ENCODE measurements around the gene SEL1L3. TPM values are rescaled to one million over a fixed set of nuclear protein-coding genes. Genes with fewer than 3 reads are reported as not detected.

The SEL1L3 gene
- polyA plus RNA-seq, 1 experiment = 38.7 TPM

GRCh38 chr4:25728886-25729285 is 133.9 kb downstream of the SEL1L3 start:
- no peak for TF ChIP-seq CTCF (IDR thresholded peaks at IDR 0.05; ENCODE audit: low read depth, low read length)

GRCh38 chr4:25727711-25728493 is 134.9 kb downstream of the SEL1L3 start:
- no peak overlapping the region for H3K4me3 ChIP-seq (ENCODE audit: low read depth, low read length)
- DNase-seq (ENCODE audit: low read depth, low spot score) = no peak
- no peak overlapping the region for H3K27ac ChIP-seq (ENCODE audit: low read depth, low read length)
- TF ChIP-seq CTCF (IDR thresholded peaks at IDR 0.05; ENCODE audit: low read depth, low read length) = no peak
- POLR2A ChIA-PET = no interaction called here
- CTCF ChIA-PET = no interaction called here
- H3K9me3 ChIP-seq (ENCODE audit: control insufficient read depth, insufficient read depth, low read length) = no peaks in the 10 kb centered on the region
- peaks cover 3% of the 10 kb centered on the region for H3K27me3 ChIP-seq (ENCODE audit: control insufficient read depth, insufficient read depth, low read length)

More at GRCh38 chr4:25728886-25729285, 133.9 kb downstream of the SEL1L3 start:
- H3K9me3 ChIP-seq (ENCODE audit: control insufficient read depth, insufficient read depth, low read length) = no peaks in the 10 kb centered on the region
- no peak for DNase-seq (ENCODE audit: low read depth, low spot score)
- peaks cover 3% of the 10 kb centered on the region for H3K27me3 ChIP-seq (ENCODE audit: control insufficient read depth, insufficient read depth, low read length)
- H3K27ac ChIP-seq (ENCODE audit: low read depth, low read length) = no peak overlapping the region
- no peak overlapping the region for H3K4me3 ChIP-seq (ENCODE audit: low read depth, low read length)
- POLR2A ChIA-PET = no interaction called here
- CTCF ChIA-PET = no interaction called here

- CTCF ChIA-PET = no interaction called here
- no peak for DNase-seq (ENCODE audit: low read depth, low spot score)
- no peak overlapping the region for H3K27ac ChIP-seq (ENCODE audit: low read depth, low read length)
- H3K4me3 ChIP-seq (ENCODE audit: low read depth, low read length) = no peak overlapping the region
- H3K27me3 ChIP-seq (ENCODE audit: control insufficient read depth, insufficient read depth, low read length) = peaks cover 3% of the 10 kb centered on the region
- POLR2A ChIA-PET = no interaction called here
- H3K9me3 ChIP-seq (ENCODE audit: control insufficient read depth, insufficient read depth, low read length) = no peaks in the 10 kb centered on the region
- TF ChIP-seq CTCF (IDR thresholded peaks at IDR 0.05; ENCODE audit: low read depth, low read length) = no peak
Observed at GRCh38 chr4:25725870-25726269, 136.9 kb downstream of the SEL1L3 start.

- POLR2A ChIA-PET = no interaction called here
- DNase-seq (ENCODE audit: low read depth, low spot score) = peak; percentile 13
Observed at GRCh38 chr4:25723409-25723808, 139.4 kb downstream of the SEL1L3 start.

More at GRCh38 chr4:25723409-25723808, 139.4 kb downstream of the SEL1L3 start:
- CTCF ChIA-PET = no interaction called here
- no peaks in the 10 kb centered on the region for H3K9me3 ChIP-seq (ENCODE audit: control insufficient read depth, insufficient read depth, low read length)
- peaks cover 6% of the 10 kb centered on the region for H3K27me3 ChIP-seq (ENCODE audit: control insufficient read depth, insufficient read depth, low read length)
- no peak overlapping the region for H3K4me3 ChIP-seq (ENCODE audit: low read depth, low read length)
- TF ChIP-seq CTCF (IDR thresholded peaks at IDR 0.05; ENCODE audit: low read depth, low read length) = no peak
- no peak overlapping the region for H3K27ac ChIP-seq (ENCODE audit: low read depth, low read length)

Data from AG04450 (cell line).